ES-I3 (cell line): ENCODE data around the gene RALY.

ENCODE experiments used
- H3K36me3 ChIP-seq: 2 replicates; pipeline ENCODE4 v1.6.1; 2013; ENCODE audit warnings: mild to moderate bottlenecking, low read length, control low read depth, moderate library complexity; ENCODE audit not compliant: insufficient read depth
- H3K4me1 ChIP-seq: 2 replicates; pipeline ENCODE4 v1.6.1; 2013; ENCODE audit warnings: mild to moderate bottlenecking, control low read depth, low read length; ENCODE audit not compliant: insufficient read depth
- H3K9ac ChIP-seq: 2 replicates; pipeline ENCODE4 v1.6.1; 2013; ENCODE audit warnings: low read depth, mild to moderate bottlenecking, low read length, moderate library complexity
- H3K9me3 ChIP-seq: 2 replicates; pipeline ENCODE4 v1.6.1; 2013; ENCODE audit warnings: mild to moderate bottlenecking, low read length, moderate library complexity; ENCODE audit not compliant: control insufficient read depth, insufficient read depth

The RALY gene

DNA sequence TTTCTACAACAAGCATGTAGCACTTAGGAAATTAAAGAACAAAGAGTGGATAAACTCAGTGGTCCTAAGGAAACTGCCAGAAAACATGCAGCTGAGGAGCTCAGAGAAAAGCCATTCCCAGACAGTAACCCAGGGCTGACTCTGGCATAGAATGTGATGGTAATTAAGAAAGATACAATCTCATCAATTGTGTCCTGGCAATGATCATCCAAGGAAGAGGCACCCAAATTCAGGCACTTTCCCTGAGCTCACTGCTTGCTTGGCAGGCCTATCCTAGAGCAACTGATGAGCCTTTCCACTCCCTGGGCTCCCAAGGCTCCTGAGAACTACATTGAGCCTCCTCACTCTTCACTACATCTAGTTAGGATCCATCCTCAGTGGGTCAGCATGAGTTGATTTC is 102.1 kb downstream of the RALY start:
- H3K36me3 ChIP-seq = peaks cover 51% of the 10 kb centered on the region

DNA sequence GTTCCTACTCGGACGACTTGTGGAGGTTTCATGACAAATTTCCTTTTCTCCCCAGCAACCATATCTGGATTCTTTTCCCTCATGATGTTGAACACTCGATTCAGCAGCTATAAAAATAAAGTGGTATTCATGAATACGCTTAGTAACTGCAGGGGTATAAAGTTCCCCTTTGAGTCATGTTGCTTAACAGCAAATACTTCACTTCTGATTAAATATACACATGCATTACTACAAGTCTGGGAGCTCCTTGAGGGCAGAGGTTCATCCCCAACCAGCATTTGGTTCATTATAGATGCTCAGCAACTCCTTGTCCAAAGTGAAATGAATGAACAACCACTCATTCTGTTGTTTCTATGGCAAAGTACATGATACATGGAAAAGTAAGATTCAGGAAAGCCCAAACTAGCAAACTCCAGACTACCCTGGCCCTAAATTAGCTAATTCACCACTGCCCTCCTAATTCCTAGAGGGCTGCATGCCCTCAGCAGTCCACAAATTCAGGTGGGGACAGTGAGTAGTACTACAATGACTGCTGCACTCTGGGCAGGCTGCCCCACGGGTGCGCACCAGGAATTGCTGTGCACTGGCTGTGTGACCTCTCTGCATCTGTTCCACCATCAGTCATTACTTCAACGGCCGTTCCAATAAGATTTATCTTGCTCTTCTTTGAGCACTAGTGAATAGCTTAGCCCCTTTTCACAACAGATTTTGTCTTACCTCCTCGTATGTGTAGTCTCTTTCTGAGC is 103.2 kb downstream of the RALY start:
- H3K9me3 ChIP-seq = no peaks in the 10 kb centered on the region; the same call in 1 of the 2 replicates
- H3K36me3 ChIP-seq = peaks cover 55% of the 10 kb centered on the region
- no peak overlapping the region for H3K9ac ChIP-seq
- no peaks in the 10 kb centered on the region for H3K4me1 ChIP-seq

More for the DNA sequence above, 102.1 kb downstream of the RALY start:
- Histone ChIP-seq H3K9me3 (no peaks in the 10 kb centered on the region; the same call in 1 of the 2 replicates), H3K9ac (no peak overlapping the region), H3K4me1 (no peaks in the 10 kb centered on the region)

DNA sequence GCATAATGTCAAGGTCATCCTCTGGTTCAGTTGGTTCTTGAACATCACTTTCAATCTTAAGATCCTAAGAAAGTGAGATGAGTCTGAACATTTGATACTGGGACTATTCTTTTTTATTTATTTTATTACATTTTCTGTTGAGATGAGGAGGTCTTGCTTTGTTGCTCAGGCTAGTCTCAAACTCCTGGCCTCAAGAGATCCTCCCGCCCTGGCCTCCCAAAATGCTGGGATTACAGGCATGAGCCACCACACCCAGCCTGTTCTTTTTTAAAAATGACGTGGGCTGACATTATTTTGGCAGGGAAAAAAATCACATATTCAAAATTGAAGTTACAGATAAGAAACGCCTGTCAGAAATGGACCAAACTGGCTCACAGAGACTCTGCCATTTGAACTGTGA is 104.9 kb downstream of the RALY start:
- Histone ChIP-seq H3K9me3 (no peaks in the 10 kb centered on the region; the same call in 1 of the 2 replicates), H3K36me3 (peaks cover 60% of the 10 kb centered on the region), H3K9ac (no peak overlapping the region), H3K4me1 (no peaks in the 10 kb centered on the region)

DNA sequence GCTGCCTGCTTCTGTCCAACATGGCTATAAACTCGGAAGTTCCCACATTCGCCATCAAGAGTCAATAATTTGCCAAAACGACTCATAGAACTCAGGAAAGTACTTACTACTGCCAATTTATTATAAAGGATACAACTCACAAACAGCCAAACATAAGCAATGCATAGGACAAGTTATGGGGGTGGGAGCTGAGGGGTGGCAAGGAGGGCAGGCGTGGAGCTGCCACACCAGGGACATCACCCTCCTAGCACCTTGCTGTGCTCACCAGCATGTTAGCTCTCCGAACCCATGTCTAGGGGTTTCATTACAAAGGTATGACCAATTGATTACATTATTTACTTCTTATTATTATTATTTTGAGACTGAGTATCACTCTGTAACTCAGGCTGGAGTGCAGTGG is 106.0 kb downstream of the RALY start:
- H3K36me3 ChIP-seq = peaks cover 62% of the 10 kb centered on the region
- no peaks in the 10 kb centered on the region; the same call in 1 of the 2 replicates for H3K9me3 ChIP-seq
- no peaks in the 10 kb centered on the region for H3K4me1 ChIP-seq
- no peak overlapping the region for H3K9ac ChIP-seq

DNA sequence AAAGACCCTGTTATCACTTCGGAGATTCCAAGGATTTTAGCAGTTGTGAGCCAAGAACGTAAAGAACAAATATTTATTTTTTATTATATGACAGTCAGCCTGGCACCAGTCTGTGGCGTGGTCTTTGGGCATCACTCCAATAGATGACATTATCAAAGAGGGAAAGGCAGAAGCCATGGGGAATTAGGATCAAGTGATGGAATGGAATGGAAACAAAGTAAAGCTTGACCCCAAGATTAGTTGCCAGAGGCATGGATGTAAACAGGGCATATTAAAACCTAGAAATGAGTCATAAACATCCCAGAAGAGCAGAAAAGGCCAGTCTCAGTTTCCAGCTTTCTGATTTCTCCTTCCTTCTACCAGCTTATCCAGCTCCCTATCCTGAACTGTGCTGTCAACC is 106.9 kb downstream of the RALY start:
- no peak overlapping the region for H3K9ac ChIP-seq
- no peaks in the 10 kb centered on the region for H3K4me1 ChIP-seq
- no peaks in the 10 kb centered on the region; the same call in 1 of the 2 replicates for H3K9me3 ChIP-seq
- peaks cover 60% of the 10 kb centered on the region for H3K36me3 ChIP-seq

DNA sequence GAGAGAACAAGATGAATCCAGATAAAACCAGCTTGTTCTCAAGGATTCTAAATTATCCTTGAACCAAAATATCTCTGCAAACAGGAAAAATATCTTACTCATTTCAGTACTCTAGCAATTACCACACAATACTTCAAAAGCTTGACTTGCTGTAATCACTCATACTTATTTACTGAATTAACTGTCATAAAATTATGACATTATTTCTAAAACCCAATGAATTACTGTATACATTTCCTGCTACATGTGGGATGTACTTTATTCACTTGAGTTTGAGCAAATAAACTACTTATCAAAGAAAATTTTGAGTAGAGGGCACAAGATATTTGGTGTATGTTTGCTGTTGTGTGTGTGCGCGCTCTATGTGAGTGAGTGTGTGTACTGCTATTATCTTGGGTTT is 108.6 kb downstream of the RALY start:
- Histone ChIP-seq H3K9me3 (no peaks in the 10 kb centered on the region), H3K36me3 (peaks cover 52% of the 10 kb centered on the region), H3K9ac (no peak overlapping the region), H3K4me1 (no peaks in the 10 kb centered on the region)

DNA sequence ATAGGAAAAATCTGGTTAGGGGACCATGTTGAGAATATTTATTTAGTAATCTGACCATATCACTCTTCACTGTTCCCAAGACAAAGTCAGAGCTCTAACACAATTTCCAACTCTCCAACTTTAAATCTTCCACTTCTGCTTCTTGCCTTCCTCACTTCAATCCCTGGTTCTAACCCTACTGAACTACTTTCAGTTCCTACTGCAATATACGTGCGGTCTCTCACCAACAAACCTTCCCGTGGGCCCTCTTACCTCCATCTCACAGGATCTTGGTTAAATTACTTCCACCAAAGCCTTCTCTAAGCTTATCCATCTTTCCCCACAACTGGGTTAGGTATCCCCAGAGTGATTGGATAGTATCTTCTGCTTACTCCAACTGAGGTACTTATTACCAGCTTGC is 110.3 kb downstream of the RALY start:
- Histone ChIP-seq H3K4me1 (no peaks in the 10 kb centered on the region), H3K9ac (no peak overlapping the region), H3K36me3 (peaks cover 48% of the 10 kb centered on the region), H3K9me3 (no peaks in the 10 kb centered on the region)

DNA sequence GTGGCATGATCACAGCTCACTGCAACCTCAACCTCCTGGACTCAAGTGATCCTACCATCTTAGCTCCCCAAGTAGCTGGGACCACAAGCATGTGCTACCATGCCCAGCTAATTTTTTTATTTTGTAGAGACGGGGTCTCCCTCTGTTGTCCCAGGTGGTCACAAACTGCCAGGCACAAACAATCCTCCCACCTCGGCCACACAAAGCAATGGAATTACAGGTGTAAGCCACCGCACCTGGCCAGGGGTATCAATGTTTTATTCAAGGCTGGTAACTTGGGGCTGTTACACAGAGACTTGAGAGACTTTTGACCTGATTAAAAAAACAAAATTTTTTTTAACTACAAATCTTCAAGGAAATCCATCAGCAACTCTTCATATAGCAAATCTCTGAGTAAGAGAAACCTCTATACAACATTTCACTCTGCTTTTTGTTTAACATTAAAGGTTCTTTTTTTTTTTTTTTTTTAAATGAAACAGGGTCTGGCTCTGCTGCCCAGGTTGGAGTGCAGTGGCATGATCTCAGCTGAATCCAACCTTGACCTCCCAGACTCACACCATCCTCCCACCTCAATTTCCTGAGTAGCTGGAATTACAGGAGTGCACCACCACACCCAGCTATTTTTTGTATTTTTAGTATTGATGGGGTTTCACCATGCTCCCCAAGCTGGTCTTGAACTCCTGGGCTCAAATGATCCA is 112.4 kb downstream of the RALY start:
- Histone ChIP-seq H3K9ac (no peak overlapping the region), H3K9me3 (no peaks in the 10 kb centered on the region), H3K36me3 (peaks cover 45% of the 10 kb centered on the region), H3K4me1 (peaks cover 8% of the 10 kb centered on the region; the same call in 1 of the 2 replicates)

DNA sequence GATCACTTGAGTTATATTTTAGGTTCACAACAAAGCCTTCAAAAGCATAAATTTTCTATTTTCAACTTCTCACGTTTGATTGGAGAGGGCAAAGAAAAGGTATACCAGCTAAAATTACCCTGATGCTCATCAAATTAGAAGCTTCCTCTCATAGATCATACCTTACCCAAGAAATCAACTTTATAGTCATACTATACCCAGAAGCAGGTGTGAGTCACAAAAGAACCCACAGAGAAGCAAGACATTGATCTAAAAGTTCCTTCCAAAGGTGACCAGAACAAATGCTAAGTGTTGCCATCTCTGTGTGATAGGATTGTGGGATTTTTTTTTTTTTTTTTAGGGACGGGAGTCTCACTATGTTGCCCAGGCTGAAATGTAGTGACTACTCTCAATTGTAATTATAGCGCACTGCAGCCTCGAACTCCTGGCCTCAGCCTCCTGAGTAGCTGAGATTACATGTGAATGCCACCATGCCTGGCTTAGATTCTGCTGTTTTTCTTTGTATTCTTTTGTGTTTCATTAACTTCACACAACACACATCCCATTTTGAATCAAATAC is 115.0 kb downstream of the RALY start:
- H3K36me3 ChIP-seq = peaks cover 27% of the 10 kb centered on the region
- no peaks in the 10 kb centered on the region for H3K9me3 ChIP-seq
- no peak overlapping the region for H3K9ac ChIP-seq
- H3K4me1 ChIP-seq = peaks cover 8% of the 10 kb centered on the region; the same call in 1 of the 2 replicates

DNA sequence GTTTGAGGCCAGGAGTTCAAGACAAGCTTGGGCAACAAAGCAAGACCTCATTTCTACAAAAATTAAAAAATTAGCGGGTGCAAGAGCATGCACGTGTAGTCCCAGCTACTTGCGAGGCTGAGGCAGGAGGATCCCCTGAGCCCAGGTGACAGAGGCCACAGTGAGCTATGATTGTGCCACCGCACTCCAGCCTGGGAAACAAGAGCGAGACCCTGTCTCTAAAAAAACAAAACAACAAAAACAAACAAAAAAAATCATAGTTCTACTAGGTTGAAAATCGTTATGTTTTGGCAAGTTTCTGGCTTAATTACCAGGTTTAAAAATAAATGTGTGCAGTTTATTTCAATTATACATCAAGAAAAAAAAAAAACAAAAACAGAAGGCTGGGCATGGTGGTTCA is 115.7 kb downstream of the RALY start:
- Histone ChIP-seq H3K9ac (no peak overlapping the region), H3K4me1 (peaks cover 8% of the 10 kb centered on the region; the same call in 1 of the 2 replicates), H3K9me3 (no peaks in the 10 kb centered on the region), H3K36me3 (peaks cover 19% of the 10 kb centered on the region)

DNA sequence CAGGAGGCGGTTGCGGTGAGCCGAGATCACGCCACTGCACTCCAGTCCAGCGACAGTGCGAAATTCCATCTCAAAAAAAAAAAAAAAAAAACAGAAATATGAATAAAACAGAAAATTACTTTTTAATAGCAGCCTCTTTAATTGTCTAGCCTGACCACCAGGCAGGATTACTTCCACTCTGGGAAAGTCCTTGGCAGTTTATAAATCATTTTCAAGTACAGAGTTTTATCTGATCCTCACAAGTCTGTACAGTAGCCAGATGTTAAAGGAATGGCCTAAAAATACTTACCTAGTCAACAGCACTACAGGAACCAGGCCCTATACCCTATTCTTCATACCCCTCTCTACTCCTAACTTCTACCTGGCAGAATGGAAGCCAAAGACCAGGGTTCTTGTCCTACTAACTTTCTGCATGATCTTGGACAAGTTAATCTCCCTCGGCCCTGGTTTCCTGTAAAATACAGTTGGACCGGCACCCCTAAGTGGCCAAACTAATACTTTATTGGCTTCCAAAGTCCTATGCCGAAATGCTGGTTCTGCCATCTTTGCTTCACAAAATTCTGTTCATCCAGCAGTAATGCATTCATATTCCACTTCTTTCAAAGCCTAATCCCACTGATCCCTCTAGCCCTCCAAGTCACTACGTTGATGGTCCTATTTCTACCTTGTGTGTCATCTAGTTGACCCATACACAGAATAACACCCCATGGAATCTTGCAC is 116.5 kb downstream of the RALY start:
- Histone ChIP-seq H3K4me1 (peaks cover 8% of the 10 kb centered on the region; the same call in 1 of the 2 replicates), H3K9ac (peak overlapping the region; percentile 100; the same call in 1 of the 2 replicates), H3K9me3 (no peaks in the 10 kb centered on the region), H3K36me3 (peaks cover 15% of the 10 kb centered on the region)

DNA sequence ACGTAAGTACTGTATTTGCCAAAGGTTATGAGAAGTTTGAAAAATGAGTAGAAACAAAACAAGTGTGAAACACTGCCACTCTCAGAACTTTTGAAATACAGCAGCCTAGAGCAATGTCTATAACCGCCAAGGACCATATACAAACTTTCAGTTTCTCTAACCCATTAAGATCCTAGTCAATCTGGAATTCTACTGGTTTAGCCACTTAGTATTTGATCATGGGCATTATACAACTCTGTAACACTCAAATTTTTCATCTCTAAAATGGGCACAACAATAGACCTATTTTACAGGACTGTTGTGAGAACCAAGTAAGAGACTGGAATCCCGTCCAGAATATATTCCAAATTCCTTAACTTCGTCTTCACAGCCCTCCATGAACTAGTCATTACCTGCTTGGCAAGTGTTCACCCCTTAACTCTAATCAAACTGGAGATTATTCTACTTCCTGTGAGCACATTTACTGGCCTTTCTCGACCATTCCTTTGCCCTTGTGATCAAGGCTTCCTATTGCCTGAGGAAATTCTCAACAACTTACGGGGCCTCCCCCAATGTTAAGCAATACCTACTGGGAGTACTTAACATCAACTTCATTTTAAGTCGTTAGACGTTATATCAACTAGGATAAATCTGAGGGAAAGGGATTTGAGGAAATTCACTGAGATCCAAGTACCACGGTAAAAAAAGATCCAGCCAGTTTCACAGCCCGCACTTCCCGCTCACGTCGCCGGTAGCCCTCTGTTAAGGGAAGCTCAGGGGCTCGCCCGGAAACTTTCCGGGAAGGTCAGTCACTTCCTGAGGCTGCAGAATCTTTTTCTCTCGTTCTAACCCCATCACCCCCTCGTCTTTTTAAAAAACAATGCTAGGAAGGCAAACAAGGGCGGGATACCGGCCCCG is 117.3 kb downstream of the RALY start:
- Histone ChIP-seq H3K4me1 (peaks cover 8% of the 10 kb centered on the region; the same call in 1 of the 2 replicates), H3K36me3 (peaks cover 9% of the 10 kb centered on the region)

DNA sequence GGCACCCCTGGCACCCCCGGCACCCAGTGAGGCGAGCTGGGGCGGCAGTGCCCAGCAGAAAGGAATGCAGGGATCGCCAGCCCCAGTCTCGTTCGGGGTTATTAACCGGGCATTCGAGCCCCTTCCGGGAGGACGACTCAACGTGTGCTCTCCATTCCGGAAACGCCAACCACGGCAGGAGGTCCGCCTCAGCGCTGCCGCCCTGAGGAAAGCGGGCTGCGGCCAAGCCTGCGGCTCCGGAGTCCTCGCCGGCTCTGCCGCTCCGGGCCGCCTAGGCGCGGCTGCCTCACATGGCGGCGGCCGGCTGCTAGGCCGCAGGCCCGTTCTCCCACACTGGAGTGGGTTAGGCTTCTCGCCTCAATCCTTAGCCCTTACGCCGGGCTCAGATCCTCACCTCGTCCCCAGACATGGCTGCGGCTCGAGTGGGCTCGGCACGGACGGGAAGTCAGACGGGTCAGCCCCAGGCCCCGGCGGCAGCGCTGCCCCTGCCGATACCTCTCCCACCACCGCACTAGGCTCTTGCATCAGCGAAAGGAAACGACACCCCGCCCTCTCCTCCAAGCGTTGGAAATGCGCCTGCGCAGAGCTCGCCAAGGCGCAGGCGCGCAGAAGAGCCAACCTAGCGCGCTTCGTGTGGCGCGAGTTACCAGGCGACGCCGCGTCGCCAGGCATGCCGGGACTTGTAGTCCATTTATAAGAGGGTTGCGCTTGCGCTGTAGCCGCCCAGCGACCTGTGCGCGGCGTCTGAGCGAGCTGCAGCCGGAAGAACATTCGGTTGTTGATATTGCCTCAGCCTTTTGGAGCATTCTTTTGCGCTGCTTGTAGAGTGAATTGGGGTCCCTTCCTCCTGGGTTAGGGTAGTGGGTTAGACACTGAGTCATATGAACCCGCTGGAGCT is 118.2 kb downstream of the RALY start, which contains the start of gene EIF2S2:
Gene EIF2S2 (minus strand): TSS at position 542 of the 898 bp plus-strand sequence. CDS start 133 bp downstream, at position 409.
- Histone ChIP-seq H3K9ac (peak within 1 kb of the TSS; percentile 100), H3K9me3 (no peaks in the 10 kb centered on the region), H3K36me3 (peaks cover 7% of the 10 kb centered on the region), H3K4me1 (peaks cover 8% of the 10 kb centered on the region; the same call in 1 of the 2 replicates)

More for the DNA sequence above, 117.3 kb downstream of the RALY start:
- Histone ChIP-seq H3K9me3 (no peaks in the 10 kb centered on the region), H3K9ac (peak overlapping the region; percentile 100)
